Fibroblast of pulmonary artery (primary cell): ENCODE data around the gene PWWP2A.
"Not testable (repeated sequence)": the region's sequence is repeated elsewhere in the genome, so short reads cannot be mapped to it uniquely, and the experiment has no call there.

Experiments used
- DNase-seq: peaks from one replicate; pipeline ENCODE4 v3.0.0-alpha.2; 2010; ENCODE audit warnings: low read depth
- H3K4me3 ChIP-seq: replicated peaks from 2 replicates; pipeline ENCODE4 v1.5.1; 2011; ENCODE audit warnings: low read depth, mild to moderate bottlenecking, control low read depth, low read length, moderate library complexity
- TF ChIP-seq, protein P1 (sequence below): IDR thresholded peaks from 2 replicates; pipeline ENCODE4 v1.5.1; 2011; ENCODE audit warnings: mild to moderate bottlenecking, control low read depth, low read length, inconsistent platforms; ENCODE audit errors: missing control alignments

PWWP2A gene

DNA sequence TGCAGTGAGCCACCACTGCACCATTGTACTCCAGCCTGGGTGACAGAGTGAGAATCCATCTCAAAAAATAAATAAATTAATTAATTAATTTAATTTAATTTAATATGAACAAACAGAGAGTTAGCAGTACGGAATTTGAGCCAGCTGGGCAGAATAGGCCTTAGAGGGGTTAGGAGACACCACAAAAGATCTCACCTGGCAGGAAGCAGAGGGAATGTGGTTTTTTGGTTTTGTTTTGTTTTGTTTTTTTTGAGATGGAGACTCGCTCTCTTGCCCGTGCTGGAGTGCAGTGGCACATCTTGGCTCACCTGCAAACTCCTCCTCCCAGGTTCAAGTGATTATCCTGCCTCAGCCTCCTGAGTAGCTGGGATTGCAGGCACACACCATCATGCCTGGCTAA lies 31.8 kb upstream of the PWWP2A start:
- DNase-seq, result no peak
- TF ChIP-seq, protein P1, sequence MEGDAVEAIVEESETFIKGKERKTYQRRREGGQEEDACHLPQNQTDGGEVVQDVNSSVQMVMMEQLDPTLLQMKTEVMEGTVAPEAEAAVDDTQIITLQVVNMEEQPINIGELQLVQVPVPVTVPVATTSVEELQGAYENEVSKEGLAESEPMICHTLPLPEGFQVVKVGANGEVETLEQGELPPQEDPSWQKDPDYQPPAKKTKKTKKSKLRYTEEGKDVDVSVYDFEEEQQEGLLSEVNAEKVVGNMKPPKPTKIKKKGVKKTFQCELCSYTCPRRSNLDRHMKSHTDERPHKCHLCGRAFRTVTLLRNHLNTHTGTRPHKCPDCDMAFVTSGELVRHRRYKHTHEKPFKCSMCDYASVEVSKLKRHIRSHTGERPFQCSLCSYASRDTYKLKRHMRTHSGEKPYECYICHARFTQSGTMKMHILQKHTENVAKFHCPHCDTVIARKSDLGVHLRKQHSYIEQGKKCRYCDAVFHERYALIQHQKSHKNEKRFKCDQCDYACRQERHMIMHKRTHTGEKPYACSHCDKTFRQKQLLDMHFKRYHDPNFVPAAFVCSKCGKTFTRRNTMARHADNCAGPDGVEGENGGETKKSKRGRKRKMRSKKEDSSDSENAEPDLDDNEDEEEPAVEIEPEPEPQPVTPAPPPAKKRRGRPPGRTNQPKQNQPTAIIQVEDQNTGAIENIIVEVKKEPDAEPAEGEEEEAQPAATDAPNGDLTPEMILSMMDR, result no peak
- H3K4me3 ChIP-seq, result no peak overlapping the region

DNA sequence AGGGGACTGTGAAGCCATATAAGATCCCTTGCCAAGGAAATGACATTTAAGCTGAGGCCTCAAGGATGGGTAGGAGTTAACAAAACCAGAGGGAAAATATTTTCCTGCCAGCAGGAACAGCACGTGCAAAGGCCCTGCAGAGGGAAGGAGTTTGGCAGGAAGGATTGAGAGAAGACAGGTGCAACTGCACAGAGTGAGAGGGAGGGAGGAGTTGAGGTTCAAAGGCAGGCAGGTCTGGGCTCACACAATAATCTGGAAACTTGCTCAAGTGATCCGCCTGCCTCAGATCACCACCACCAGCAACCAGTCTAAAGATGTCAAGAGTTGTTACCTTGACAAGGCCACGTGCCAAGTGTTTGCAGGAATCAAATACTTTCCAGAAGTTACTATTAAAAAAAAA lies 31.1 kb upstream of the PWWP2A start:
- H3K4me3 ChIP-seq, result no peak overlapping the region
- DNase-seq, result no peak
- TF ChIP-seq, protein P1, result no peak

GRCh38 chr5:160144436-160144835 lies 25.2 kb upstream of the PWWP2A start:
- not testable (repeated sequence) for H3K4me3 ChIP-seq, DNase-seq

- H3K4me3 ChIP-seq, result no peak overlapping the region
- TF ChIP-seq, protein P1, result no peak
Measured at GRCh38 chr5:160134332-160134731, 15.1 kb upstream of the PWWP2A start.

DNA sequence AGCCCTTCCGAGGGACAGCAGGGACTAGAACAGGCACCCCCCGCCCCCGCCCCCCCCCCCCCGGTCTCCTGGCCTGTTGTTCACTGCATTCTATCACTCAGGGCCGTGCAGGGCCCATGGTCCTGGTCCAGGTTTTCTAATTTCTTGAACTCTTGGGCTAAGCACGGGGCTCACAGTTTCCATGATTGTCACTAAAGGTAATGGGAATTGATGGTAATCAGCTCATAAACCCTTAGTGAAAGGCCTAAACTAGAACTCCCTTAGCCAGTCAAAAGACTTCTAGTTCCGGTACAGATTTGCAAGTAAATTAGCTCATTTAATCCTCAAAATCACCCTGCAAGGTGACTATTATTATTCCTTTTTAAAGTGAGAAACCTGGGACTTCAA lies 14.7 kb upstream of the PWWP2A start:
- TF ChIP-seq, protein P1, result no peak
- H3K4me3 ChIP-seq, result no peak overlapping the region
- DNase-seq, result no peak

More at GRCh38 chr5:160134332-160134731, 15.1 kb upstream of the PWWP2A start:
- no peak for DNase-seq

DNA sequence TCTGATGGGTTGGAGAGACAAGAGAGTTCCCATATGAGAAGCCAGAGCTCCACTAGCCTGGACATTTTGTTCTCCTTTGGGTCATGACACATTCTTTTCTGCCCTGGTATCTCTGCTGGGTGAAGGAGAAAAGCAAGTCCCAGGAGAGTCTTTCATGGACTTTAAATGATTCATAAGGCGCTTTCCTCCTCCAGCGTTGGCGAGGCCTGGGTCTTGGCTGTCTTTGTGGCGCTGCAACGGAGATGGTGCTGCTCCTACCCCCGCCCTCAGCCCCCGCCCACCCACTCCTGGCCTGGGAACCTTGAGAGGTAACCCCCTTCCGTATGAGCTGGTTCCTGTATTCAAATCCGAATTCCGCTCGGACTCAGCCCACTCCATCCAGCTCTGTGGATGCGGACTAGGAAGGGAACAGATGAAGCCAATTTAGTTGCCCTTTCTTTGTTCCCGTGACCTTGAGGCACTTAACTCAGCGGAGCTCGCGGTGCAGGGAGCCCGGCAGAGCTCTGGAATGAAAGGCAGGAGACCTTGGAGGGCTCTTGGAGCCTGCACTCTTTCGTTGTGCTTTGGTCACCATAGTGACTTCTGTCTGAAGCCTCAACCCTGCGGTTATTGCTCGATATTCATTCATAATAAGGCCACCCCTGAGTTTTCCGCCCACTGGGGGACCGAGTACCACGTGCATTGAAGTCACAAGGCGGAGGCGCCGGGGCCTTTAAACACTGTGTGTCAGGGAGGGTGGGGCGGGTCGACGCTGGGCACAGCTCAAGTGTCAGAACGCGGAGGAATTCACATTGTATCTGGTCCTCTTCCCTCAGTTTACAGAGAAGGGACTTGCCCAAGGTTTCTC lies 14.0 kb upstream of the PWWP2A start:
- TF ChIP-seq, protein P1, result no peak
- peak; percentile 55 for DNase-seq
- H3K4me3 ChIP-seq, result no peak overlapping the region

DNA sequence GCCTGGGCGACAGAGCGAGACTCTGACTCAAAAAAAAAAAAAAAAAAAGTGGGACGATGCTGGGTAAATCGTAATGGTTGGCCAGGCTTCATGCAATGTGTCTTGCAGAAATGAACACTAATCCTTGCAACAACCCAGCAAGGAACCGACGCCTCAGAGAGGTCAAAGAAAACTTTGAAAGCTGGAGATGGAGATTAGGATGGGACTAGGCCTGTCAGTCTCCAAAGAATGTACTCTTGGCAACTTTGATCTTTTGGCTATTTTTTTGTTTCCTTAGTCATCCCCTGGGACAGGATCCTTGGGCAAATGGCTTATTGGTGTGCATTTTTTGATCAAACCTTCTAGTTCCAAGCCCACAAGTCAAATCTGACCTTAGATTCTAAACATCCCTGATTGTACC lies 10.6 kb upstream of the PWWP2A start:
- TF ChIP-seq, protein P1, result no peak
- H3K4me3 ChIP-seq, result no peak overlapping the region
- DNase-seq, result no peak
